ENCODE data around the gene ESPL1. TPM values are rescaled to one million over a fixed set of nuclear protein-coding genes. Genes with fewer than 3 reads are reported as not detected.

The ESPL1 gene
- total and polyA plus RNA-seq, 2 donors (not counting 3 experiments of a cell fraction or from before 2014, with no cell fraction given) = 16.2 to 42.7 TPM

DNA sequence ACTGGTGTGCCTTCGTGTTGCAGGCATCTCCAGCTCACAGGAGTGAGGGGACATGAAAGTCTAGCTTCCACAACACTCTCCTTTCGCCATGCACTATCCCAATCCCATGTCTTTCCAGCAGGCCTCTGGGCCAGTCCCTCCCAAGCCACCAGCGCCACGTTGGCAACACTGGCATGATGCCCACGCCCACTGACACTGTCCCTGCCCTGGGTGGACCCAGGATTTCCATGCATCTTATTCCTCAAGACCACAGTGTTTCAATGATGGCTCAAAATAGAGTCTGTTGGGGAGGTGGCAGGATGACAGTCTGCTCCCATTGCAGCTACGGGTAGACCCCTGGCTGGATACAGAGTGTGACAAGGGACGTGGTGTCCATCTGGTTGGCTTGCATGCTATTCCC lies 65.7 kb downstream of the ESPL1 start:
- ChIA-PET POLR2A (no interaction called here), CTCF (interaction anchor here (1.0 to 1.4 kb wide), 3 partner anchors 11 to 19 kb away, joined by 3 to 6 read pairs (median 5); partner anchors contain the start of gene AAAS)
- no peaks in the 10 kb centered on the region for H3K9me3 ChIP-seq (replicated peaks; ENCODE audit: control insufficient read depth, insufficient read depth, low read length)

More for the DNA sequence above, 65.7 kb downstream of the ESPL1 start:
- Histone ChIP-seq H3K9ac (replicated peaks; ENCODE audit: extremely low read depth, insufficient read depth, low read length) (no peak overlapping the region), H4K20me1 (replicated peaks; ENCODE audit: control insufficient read depth, extremely low read depth, insufficient read depth, low read length) (no peaks in the 10 kb centered on the region), H3K4me1 (ENCODE audit: control insufficient read depth, extremely low read depth, insufficient read depth, low read length) (no peaks in the 10 kb centered on the region), H2AFZ (ENCODE audit: low read depth, low read length) (no peak overlapping the region), H3K27ac (ENCODE audit: insufficient read depth, low read depth, low read length) (no peak overlapping the region), H3K79me2 (ENCODE audit: control insufficient read depth, insufficient read depth, low read length) (no peaks in the 10 kb centered on the region), H3K27me3 (ENCODE audit: control insufficient read depth in 2 of 2, insufficient read depth in 2 of 2, low read length in 2 of 2) (peaks cover 21 to 26% of the 10 kb centered on the region in 2 experiments), H3K36me3 (ENCODE audit: control insufficient read depth in 2 of 2, extremely low read depth in 1 of 2, insufficient read depth in 2 of 2, low read length in 2 of 2) (no peaks in the 10 kb centered on the region), H3K4me3 (replicated peaks in 1 of 3; ENCODE audit: insufficient read depth in 1 of 3, low read depth in 1 of 3, low read length in 3 of 3) (no peak overlapping the region), H3K4me2 (ENCODE audit: insufficient read depth, low read length) (no peak overlapping the region), H3K9me1 (replicated peaks; ENCODE audit: control insufficient read depth, extremely low read depth, insufficient read depth, low read length) (no peaks in the 10 kb centered on the region)
- dilution Hi-C loops (cut with MboI; ENCODE audit: extremely low pct_ligation_motif_present, low sequenced_read_pairs) (no loop called here), intact Hi-C loops (cut with micrococcal nuclease) (no loop called here)
- BruUV-seq (replicated peaks) = no TSS peak
- FAIRE-seq (no peak), DNase-seq (ENCODE audit: low read depth, low spot score) (no peak)
- TF ChIP-seq EZH2 (IDR thresholded peaks at IDR 0.05; ENCODE audit: borderline replicate concordance, low read depth, low read length, severe bottlenecking) = no peak
- TF ChIP-seq, protein P1, sequence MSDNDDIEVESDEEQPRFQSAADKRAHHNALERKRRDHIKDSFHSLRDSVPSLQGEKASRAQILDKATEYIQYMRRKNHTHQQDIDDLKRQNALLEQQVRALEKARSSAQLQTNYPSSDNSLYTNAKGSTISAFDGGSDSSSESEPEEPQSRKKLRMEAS (IDR thresholded peaks at IDR 0.05; ENCODE audit: insufficient read depth, insufficient read length) = no peak
- TF ChIP-seq POLR2AphosphoS5 (IDR thresholded peaks at IDR 0.05; ENCODE audit: insufficient read depth, low read depth, low read length) = no peak
- no peak for TF ChIP-seq JUN (IDR thresholded peaks at IDR 0.05; ENCODE audit: borderline replicate concordance, insufficient read depth, insufficient read length, low read depth)
- TF ChIP-seq FOS (IDR thresholded peaks at IDR 0.05; ENCODE audit: borderline replicate concordance, insufficient read depth, low read length) = no peak
- TF ChIP-seq GATA2 (IDR thresholded peaks at IDR 0.05; ENCODE audit: insufficient read depth, insufficient read length, low read depth, low read length) = no peak
- TF ChIP-seq MYC (IDR thresholded peaks at IDR 0.05; ENCODE audit: low read depth, low read length) = no peak
- TF ChIP-seq POLR2A (IDR thresholded peaks at IDR 0.05; ENCODE audit: low read depth, low read length) = no peak
- TF ChIP-seq, protein P2, sequence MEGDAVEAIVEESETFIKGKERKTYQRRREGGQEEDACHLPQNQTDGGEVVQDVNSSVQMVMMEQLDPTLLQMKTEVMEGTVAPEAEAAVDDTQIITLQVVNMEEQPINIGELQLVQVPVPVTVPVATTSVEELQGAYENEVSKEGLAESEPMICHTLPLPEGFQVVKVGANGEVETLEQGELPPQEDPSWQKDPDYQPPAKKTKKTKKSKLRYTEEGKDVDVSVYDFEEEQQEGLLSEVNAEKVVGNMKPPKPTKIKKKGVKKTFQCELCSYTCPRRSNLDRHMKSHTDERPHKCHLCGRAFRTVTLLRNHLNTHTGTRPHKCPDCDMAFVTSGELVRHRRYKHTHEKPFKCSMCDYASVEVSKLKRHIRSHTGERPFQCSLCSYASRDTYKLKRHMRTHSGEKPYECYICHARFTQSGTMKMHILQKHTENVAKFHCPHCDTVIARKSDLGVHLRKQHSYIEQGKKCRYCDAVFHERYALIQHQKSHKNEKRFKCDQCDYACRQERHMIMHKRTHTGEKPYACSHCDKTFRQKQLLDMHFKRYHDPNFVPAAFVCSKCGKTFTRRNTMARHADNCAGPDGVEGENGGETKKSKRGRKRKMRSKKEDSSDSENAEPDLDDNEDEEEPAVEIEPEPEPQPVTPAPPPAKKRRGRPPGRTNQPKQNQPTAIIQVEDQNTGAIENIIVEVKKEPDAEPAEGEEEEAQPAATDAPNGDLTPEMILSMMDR (IDR thresholded peaks at IDR 0.05; ENCODE audit: extremely low read depth in 1 of 2, insufficient read depth in 1 of 2, low read depth in 1 of 2, low read length in 2 of 2) = no peak
